Endometrium (tissue), 2 donors: ENCODE measurements around the gene KRT72.
"Not testable (repeated sequence)": the region's sequence is repeated elsewhere in the genome, so short reads cannot be mapped to it uniquely, and the experiment has no call there.

Experiments used
- FAIRE-seq: peaks from 2 replicates; lab custom pipeline; 2012; peaks lifted over from hg19 to GRCh38; lab: Jason Lieb, UNC
- donor health status: control.
- donor health status: control.

The KRT72 gene

DNA sequence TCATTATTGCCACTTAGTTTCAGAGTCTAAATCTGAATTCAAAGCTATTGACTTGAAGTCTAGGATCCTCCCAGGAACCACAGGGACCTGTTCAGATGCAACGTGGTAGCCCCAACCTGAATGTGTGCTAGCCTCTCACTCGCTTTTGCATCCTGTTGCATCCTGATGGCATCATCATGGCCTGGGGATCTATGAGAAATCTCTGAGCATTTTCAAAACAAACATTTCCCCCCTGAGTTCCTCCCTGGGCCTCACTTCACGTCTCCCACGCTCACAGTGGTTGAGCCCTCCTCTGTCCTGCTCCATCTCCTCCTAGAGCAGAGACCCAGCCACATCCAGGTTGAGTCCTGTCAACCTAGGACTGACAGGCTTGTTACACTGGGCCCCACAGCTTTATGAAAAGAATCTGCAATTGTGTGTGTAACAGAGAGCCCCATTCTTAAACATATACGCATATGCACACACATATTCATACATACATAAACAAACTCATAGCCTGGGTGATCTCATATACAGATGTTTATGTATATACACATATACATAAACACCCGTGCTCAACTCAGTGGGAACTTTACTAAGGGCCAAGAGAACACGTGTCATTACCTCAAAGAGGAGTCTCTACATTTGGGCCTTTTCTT, 5.4 kb upstream of the KRT72 start:
- no peak for FAIRE-seq

DNA sequence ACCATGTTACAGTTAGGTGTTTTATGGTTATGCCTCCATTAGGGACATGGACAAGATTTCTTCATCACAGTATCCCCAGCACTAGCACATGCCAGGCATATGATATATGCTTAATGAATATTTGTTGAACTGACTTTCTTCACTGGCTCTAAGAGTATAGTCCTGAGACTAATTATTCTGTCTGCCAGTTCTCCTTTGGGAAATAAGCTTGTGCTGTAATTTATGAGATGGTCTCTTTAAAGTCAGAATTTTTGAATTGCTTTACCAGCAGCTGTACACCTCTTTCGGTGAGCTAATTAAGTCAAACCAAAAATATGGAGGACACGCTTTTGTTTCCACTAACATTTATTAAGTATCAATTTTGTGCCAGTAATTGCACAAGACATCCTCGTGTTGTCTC, 4.8 kb upstream of the KRT72 start:
- no peak for FAIRE-seq

DNA sequence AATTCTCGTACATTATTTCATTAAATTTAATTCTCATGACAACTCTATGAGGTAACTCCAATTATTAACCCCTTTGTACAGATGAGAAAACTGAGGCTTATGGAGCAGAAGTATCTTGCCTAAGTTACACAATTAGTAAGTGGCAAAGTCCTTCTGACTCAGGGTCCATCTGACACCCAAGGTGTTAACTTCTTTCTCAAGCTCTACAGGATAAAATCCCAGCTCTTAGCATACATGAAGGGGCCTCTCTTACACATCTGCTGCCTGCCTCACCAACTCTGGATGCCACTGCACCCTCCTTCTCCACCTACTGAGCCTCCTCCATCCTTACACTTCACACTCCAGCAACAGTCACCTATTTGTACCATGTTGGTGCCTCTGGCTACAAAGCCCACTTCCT, 4.3 kb upstream of the KRT72 start:
- FAIRE-seq, result no peak

DNA sequence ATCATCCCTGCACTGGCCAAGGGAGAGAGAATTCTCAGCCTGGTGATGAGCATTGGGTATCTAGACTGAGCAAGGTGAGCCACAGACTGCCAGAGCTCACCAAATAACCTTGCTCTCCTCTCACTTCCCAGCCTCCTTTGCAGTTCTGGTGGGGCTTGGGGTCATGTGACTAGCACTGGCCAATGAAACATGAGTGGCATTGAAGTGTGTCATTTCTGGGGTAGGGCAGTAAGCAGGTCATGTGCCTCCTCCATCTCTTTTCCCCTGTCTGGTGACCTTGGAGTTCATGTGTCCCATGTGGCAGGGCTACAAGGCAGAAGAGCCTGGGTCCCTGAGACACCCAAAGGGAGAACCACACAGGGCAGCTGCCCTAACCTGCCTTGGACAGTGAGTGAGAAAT, 3.6 kb upstream of the KRT72 start:
- no peak for FAIRE-seq

DNA sequence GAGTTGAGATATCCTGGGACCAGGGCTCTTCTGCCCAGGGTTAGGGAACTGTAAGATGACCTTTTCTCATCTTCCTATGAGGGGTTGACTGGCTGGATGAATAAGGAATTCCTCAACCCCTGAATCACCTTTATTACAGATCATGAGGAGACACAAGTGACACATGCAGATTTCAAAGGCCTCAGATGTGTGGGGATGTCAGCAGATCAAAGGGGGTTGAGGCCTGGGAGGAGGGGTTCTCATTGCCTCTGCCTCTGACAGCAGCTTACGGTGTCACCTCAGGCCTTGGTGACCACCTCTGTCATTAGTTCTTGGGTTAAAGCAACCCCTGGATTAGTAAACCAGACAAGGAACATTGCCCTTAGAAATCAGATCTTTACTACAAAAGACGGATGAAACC, 2.1 kb upstream of the KRT72 start:
- FAIRE-seq, result no peak

DNA sequence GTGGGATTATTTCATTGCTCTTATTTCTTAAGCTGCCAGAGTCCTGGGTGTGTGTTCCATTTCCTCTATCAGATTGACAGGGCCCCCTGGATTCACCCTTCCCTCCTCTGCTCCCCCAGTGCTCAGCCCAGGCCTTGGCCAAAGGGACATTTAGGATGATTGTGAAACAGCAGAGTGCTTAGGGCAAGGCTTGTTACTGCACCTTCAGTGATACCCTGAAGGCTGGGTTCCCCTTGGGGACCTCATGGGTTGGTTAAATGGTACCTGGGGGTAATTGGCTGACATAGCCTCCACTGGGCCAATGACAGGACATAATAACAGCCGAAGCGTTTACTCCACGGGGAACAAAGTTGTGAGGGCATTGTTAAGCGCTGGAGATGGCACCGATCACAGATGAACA, 1.3 kb upstream of the KRT72 start:
- FAIRE-seq, result no peak

DNA sequence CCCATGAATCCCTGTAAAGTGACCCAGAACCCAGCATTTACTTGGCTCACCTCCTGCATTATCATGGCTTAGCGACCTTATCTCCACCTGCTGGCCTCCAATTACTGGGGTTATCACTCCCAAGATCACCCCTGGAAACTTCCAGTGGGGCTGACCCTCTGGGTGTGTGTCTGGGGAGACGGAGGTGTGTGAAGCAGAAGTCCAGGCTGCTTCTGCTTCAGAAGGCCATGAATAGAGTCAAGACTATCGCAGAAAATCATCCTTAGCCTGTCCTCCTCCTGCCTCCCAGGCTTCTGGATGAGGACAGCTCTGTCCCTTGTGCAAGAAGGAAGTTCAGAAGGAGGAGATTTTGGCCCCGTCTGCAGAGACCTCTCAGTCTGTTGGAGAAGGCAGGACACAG, 408 bp upstream of the KRT72 start:
- FAIRE-seq, result no peak

DNA sequence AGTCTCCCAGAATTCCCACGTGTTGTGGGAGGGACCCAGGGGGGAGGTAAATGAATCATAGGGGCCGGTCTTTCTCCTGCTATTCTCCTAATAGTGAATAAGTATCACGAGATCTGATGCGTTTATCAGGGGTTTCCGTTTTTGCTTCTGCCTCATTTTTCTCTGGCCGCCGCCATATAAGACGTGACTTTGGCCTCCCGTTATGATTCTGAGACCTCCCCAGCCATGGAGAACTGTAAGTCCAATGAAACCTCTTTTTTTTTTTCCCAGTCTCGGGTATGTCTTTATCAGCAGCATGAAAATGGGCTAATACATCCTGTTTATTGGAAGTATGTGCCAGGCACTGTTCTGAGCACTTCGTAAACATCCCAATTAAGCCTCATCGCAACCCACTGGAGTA, 788 bp downstream of the KRT72 start:
- FAIRE-seq, result no peak

DNA sequence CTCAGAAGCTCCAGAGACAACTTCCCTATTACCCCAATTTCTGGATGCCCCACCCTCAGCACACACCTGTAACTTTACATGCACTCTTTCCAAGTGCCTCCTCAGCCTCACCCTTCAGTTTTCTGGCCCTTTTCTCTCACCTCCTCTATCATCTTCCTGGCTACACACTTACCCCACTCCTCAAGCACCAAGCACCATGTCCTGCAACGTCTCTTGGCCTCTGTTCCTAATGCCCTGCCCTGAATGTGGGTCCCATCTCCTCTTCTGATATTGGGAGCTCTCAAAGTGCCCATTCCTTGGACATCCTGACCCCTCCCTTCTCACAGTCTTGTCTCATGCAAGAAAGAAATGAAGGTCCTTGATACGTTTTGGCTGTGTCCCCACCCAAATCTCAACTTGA, 1.2 kb downstream of the KRT72 start:
- FAIRE-seq, result no peak

DNA sequence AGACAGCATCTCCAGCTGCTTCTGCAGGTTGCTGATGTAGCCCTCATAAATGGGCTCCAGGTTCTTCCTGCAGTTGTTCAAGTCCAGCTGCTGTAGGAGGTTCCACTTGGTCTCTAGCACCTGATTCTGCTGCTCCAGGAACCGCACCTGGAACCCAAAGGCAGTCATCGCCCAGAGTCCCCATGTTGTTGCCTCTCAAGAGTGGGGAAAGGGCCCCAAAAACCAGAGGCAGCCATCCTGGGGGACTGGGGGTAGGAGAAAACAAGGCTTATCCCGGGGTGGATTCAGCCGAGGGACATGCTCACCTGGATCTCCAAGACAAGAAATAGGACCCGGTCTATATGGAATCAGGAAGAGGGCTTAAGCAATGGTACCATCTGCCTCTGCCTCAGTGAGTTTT, 2.3 kb downstream of the KRT72 start:
- FAIRE-seq, result no peak

DNA sequence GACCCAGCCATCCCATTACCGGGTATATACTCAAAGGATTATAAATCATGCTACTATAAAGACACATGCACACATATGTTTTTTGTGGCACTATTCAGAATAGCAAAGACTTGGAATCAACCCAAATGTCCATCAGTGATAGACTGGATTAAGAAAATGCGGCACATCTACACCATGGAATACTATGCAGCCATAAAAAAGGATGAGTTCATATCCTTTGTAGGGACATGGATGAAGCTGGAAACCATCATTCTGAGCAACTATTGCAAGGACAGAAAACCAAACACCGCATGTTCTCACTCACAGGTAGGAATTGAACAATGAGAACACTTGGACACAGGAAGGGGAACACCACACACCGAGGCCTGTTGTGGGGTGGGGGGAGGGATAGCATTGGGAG, 7.0 kb downstream of the KRT72 start:
- FAIRE-seq, result not testable (repeated sequence)

DNA sequence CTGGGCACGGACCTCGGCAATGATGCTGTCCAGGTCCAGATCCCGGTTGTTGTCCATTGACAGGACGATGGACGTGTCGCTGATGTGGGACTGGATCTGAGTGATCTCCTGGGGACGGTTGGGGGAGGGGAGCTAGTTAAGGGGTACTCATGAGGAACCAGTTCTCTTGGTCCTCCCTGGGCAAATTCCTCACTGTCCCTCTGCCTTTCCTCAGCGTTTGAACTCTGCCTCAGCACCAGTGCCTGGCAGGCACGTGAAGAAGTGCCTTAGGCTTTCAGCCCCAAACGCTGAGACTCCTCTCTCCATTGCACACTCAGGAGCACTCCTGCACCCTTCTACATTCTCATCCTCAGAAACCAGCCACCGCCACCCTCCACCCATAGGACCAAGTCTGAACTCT, 9.7 kb downstream of the KRT72 start:
- no peak for FAIRE-seq

DNA sequence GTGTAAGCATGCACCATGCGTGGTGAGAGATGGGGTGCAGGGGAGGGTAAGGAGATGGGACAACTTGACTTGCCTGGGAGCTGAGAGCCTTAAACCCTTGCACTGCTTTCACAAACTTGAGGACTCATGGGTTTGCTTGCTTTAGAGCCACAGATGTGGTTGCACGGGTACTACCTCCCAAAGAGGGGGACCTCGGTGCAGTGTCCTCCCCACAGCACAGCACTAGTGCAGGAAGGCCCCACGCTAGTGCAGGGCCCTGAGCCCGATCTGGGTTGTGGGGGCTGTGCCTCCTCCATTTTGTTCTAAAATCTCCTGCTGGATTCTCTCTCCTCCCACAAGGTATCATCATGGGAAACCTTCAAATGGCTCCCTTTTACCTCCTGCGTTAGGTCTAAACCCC, 11.2 kb downstream of the KRT72 start:
- FAIRE-seq, result no peak

DNA sequence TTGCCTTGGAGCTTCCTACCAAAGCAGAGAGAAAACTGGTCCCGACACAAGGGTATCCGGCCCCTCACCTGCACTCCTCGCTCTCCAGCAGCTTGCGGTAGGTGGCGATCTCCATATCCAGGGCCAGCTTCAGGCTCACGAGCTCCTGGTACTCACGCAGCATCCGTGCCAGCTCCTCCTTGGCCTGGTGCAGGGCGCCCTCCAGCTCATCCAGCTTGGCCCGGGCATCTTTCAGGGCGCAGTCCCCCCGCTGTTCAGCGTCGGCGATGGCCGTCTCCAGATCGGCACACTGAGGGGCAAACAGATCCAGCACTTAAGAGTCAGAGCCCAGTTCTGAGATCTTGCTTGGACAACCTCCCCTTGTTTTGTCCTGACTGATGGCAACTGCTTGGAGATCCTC, 13.7 kb downstream of the KRT72 start:
- FAIRE-seq, result no peak

DNA sequence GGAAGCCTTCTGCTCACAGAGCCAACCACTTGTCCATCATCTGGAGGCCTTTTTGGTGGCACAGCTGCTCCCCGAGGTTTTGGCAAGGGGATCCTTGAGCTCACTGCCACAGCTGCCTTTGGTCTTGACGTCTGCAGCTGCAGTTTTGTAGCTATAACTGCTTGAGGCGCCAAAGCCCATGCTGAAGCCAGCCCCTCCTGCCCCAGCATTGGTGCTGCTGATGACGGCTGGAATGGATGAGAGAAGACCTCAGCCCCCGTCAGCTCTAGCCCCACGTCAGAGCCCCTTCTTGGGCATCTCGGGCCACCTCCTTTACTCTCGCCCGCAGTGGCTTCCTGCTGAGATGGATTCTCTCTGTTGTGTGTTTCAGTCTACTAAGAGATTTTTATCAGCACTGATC, 15.3 kb downstream of the KRT72 start:
- FAIRE-seq, result no peak

DNA sequence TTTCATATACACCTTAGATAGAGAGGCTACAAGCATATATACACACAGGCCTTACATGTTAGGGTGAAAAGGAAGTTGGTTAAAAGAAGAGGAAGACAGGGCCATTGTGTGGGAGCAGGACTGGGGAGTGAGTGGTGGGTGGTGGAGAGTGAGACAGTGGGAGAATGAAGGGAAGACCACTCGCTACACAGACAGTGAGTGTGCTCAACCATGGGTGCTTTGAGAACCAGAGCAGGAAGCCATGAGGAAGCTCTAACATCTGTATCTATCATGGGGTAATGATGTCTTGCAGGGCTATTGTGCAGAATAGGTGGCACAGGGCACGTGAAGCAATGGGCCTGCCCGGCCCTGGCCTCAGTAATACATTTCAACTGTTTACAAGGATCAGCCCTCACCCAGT, 16.2 kb downstream of the KRT72 start:
- no peak for FAIRE-seq

DNA sequence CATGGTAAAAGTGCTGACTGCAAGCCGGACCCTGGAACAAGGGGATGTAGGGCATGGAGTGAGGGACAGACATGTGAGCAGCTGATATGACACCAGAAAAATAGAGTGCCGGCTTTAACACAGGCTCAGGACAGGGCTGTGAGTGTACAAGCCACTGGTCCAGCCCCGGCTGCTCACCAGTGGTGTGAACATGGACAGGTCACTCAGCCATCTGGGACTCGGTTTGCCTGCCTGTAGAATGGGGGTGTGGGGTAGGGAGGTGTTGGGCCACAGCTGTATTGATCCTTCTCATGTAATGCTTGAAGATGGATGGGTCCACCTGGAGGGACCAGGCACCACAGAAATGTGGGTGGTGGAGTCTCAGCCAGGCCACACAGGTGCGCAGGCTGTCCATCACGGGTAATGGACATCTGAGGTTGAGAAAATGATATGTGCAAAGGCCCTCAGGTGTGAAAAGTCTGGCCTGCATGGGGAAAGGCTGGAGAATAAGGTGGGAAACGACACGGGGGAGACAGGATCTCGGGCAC, 17.0 kb downstream of the KRT72 start:
- no peak for FAIRE-seq

DNA sequence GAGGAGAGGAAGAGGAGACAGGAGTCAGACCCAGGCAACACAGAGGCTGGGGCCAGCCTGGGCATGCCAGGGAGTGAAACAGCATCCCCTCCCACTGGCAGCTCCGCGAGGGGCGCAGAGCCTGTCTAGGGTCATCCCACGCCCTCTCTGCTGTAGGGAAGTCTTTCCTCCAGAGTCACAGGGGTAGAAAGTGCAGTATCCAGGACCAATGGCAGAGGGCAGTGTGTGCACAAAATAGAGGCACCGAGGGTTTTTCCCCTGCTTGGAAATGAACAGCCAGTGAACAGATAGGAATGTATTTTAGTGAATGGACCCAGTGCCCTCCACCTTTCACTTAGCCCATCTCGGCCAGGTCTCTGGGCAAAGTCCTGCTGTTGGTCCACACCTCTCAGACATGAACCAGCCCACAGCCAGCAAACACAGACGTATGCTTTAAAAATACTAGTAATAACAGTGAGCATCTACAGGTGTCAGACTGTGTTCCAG, 18.2 kb downstream of the KRT72 start:
- no peak for FAIRE-seq

DNA sequence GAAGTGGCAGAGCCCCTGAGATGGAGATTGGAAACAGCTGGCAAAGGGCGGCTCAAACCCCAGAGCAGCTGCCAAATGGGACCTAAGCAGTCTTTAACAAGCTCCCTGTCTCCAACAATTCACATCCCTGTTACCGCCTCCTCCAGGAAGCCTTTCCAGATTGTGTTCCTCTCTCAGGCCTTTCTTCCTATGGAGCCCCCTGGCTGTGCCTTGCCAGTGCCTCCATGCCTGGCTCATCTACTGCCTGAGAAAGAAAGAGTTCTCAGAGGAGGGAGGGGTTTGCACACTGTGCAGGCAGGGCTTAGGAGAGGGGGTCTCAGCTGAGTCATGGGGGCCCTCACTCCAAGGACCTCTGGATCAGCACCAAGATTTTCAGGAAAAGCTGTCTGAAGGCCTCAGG, 18.8 kb downstream of the KRT72 start:
- no peak for FAIRE-seq

DNA sequence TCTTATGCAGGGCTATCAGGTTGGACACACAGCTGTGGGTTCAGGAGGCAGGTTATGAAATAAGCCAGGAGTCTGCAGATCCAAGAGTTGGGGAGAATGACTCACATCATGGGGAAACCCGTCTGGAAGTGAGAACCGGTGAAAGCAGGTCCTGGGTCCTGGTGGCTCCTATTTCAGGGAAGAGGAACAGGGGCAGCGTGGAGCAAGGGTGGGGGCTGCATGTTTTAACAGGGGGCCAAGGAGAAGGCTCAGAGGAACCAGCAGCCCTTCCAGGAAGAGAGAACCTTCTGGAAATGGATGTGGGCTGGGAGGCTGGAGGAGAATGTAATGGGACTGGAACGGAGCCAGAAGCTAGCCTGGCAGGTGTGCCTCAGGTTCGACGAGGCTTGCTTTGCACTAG, 19.8 kb downstream of the KRT72 start:
- no peak for FAIRE-seq

DNA sequence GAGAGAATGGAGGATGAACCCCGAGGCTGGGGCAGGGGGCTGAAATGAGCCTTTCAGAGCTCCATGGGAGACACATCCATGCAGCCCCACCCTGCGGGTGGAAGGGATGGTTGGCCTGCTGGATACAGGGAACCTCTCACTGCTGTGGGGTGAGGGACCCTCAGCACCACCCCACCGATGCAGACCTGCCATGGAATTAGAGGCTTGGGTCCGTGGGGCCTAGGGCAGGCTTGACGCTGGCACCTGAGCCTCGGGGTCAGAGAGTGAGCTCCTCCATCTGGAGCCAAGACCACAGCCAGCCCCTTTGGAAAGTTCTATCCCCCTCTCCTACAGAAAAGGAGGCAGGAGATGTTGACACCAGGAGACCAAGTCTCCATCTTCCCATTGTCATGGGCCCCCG, 20.2 kb downstream of the KRT72 start:
- no peak for FAIRE-seq

DNA sequence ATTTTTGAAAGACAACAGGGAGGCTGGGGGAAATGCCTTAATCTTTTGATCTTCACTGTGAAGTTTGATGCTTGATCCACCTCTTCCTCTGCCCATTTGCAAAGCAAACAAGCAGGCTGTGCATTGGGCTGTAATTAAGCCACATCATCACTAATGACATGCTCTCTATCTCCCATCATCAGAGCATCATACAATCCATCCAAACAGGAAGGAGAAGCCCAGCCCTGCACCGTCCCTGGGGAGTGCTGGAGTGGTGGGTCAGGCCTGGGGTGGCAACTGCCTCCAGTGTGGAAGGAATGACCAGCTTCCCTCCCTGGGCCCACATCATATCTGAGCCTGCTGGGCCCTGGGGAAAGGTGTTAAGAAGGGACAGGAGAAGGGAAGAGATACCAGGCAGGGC, 20.8 kb downstream of the KRT72 start:
- FAIRE-seq, result no peak

DNA sequence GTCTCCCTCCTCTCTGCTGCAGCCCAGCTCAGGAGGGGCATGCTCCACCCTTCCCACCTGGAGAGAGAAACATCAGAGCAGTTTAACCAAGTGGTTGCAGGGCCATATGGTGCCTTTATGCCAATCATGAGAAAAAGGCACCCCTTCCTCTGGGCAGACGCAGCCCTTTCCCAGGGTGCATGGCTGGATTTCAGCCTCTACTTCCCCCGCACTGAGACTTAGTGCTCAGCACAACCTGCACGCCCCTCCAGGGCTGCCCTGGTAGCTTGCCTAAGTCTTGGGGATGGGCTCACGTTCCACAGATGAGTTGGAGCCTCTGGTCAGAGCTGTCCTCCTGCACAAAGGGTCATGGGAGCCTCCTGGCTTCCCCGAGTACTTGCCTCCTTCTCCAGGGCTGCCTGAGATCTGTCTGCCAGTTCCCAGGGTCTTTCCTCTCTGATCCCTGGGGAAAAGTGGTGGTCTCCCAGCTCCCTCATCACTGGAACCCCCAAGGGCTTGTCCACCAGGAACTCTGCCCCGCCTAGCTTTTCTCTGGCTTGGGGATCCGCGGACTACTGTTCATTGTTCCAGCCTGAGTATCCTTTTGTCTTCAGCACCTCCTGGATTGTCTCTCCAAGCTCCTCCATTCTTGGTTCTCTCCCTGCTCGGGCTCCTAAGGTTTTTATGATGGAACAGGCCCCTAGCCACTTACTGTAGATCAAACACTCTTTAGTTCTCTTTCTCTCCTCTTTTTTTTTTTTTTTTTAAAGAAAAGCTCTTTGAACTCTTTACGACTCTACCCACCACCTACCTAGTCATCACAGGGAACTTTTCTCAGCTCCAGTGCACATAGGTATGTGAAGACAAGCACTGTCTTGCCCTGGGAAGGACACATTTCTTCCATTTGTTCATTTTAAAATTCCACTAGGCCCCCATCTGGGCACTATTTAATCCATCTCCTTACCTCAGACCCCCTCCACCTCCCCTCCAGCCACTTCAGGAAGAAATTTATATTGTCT, 21.5 kb downstream of the KRT72 start:
- FAIRE-seq, result no peak
